Embryonic facial prominence (tissue), 1 donor: ENCODE measurements around the gene GABRB1.
"Not testable (repeated sequence)": the region's sequence is repeated elsewhere in the genome, so short reads cannot be mapped to it uniquely, and the experiment has no call there.

Experiments
- DNase-seq: peaks from one replicate; pipeline ENCODE4 v3.0.0-alpha.2; 2016; ENCODE audit errors: extremely low spot score

GABRB1 gene

DNA sequence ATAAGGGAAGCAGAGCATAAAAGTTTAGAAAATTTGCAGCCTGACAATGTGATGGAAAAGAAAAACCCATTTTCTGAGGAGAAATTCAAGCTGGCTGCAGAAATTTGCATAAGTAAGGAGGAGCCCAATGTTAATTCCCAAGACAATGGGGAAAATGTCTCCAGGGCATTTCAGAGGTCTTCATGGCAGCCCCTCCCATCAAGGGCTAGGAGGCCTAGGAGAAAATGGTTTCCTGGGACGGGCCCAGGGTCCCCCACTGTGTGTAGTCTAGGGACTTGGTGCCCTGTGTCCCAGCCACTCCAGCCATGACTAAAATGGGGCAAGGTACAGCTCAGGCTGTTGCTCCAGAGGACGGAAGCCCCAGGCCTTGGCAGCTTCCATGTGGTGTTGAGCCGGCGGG lies 259.5 kb downstream of the GABRB1 start:
- DNase-seq, result not testable (repeated sequence)

DNA sequence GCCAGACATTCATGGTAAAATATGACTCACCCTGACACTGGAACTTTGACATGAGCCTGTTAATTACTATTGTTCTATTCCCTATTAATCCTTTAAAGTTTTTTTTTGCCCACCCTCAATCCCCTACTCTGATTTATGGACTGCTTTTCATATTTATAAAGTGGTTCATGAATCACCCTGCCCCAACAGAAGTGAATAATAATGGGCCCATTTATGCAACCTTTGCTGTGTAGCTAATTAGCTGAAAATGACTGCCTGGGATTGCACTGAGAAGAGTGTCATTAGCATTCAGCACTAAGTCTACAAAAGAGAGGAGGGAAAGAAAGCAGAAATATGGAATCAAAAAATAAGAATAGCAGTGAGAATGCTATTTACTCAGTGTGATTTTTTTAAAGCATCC lies 277.8 kb downstream of the GABRB1 start:
- DNase-seq, result no peak

DNA sequence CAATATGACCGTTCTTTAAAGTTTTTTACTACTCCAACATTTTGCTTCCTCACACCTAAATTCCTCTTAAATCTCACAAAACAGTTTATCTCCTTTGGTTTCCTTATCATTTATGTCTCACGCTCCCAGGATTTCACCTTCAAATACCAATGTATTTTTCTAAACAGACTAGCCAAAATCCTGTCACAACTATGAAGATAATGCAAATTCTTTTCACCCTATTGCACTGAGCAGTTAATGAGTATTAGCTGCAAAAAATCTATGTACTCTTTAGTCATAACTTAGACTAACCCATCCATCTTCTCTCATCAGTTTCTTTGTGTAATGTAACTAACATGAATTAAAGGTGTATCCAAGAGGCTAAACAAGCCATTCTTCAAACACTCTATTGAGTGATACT lies 280.8 kb downstream of the GABRB1 start:
- DNase-seq, result no peak

DNA sequence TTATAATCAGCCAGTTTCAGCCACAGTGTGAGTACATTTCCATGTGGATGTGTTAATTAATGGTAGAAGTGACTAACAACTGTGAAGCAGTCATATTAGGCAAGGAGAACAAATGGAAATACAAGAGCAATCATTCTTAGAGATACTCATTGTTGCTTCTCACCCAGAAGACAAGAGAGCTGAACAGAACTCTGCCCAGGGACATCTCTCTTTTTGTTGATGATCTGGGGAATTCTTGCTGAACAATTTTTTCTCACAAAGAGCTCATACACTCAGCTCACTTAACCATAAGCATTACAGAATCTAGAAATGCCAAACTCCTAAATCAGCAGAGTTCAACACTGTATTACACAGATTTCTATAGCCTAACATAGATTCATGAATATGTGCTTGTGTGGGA lies 282.0 kb downstream of the GABRB1 start:
- no peak for DNase-seq

DNA sequence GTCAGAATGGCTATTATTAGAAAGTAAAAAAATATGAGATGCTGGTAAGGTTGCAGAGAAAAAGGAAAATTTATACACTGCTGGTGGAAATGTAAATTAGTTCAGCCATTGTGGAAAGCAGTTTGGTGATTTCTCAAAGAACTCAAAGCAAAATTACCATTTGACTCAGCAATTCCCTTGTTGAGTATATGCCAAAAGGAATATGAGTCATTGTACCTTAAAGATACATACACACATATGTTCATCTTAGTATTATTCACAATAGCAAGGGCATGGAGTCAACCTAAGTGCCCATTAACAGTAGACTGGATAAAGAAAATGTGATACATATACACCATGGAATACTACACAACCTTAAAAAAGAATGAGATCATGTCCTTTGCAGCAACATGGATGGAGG lies 284.0 kb downstream of the GABRB1 start:
- no peak for DNase-seq

DNA sequence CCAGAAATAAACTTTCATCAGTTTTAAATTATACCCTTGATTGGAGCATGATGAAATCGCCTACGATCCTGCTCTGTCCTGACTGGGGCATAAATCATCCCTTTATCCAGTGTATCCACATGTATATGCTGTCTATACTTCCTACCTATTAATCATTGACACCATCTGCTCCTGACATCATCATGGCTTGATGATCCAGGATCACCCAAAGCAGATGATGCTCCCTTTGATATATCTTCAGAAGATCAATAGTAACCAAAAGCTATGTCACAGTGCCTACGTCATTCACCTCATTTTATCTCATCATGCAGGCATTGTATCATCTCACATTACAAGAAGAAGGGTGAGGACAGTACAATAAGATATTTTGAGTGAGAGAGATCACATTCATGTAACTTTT lies 294.7 kb downstream of the GABRB1 start:
- no peak for DNase-seq

DNA sequence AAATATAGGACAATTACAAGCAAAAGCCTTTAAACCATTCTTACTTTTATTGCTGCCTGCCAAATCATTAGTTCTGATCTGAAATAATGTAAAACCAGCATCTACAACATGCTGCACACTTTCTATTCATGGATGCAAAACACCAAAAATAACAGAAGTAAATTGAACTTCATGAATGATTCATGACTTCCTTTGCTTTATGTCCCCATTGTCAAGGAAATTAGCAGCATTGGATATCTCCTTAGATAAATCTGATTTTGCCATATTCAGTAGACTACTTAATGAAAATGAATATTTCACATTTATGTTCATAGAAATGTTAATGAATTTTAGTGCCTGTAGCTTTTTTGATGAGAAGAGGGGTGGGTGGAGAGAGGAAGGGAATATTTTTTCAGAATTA lies 299.5 kb downstream of the GABRB1 start:
- DNase-seq, result no peak

DNA sequence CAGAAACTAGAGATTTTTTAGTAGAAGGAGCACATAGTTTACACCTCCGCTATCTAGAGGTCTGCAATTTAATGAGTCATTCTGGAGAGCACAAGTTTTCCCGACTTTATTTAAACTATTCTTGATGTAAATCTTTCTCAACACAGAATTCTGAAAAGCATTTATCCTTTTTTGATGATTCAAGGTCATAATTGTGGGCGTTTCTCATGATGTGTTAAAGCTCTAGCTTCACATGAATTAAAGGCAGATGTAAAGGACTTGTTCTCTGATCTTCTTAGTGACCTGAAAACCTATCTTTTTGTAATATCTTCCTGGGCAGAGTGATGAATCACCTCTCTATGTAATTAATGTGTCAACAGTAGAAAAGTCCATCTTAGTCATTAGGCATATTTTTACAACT lies 303.3 kb downstream of the GABRB1 start:
- no peak for DNase-seq

DNA sequence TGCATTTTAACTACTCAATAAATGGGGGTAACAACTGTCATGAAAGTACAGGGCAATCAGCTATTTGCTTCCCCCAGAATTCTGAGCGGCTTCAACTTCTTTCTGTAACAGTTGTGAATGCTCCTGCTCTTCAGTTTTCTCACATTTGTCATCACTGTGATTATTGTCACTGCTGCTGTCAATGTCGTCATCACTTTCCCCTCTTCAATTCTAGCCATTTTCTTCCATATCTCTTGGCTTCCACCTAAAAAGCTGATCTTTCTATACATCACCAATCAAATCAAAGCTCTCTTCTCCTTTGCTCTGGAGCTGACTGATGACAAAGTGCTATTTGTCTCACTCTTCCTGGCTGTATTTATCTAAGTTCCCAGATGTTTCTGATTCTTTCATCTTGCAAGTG lies 306.5 kb downstream of the GABRB1 start:
- no peak for DNase-seq

DNA sequence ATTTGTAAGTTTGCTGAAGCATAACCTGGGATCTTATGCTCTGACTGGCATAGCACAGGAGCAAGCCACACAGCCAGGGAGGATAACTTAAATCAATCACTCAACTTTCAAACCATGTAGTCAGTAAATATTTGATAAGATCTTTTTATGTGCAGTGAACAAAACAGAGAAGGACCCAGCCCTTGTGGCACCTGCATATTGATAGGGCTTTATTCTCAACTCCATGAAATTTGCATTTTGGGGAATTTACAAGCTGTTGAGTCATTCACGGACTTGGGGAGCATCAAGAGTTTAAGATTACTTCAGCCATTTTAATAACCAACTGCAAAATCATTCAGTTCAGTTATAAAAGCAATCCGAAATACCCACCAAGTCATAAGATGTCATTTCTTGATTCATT lies 309.5 kb downstream of the GABRB1 start:
- DNase-seq, result no peak

DNA sequence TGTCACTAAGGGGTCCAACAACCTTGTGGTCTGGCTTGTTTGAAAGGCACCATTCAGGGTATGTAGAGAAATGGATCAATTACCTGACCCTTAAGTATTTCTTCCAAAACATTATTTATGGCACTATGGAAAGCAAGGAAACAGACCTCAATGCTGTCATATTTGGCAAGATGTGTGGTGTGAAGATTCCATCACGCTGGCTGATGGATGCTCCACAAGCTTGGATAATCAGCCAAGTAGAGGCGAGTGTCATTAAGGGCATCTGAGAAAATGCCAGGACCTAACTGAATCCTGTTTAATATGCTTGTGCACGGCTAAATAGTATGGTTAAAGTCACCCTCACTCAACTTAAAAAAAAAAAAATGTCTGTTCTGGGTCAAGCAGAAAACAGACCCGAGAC lies 311.4 kb downstream of the GABRB1 start:
- no peak for DNase-seq

DNA sequence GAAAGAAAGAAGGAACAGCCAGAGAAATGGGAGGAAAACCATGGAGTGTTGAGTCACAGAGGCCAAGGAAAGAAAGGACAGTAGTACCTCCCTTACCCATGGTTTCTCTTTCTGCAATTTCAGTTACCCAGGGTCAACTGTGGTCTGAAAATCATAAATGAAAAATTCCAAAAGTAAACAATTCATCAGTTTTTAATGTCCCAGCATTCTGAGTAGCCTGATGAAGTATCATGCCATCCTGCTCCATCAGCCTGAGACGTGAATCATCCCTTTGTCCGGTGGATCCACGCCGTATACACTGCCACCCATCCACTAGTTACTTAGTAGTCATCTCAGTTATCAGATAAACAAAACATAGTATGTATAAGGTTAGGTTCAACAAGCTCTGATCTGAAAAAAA lies 318.0 kb downstream of the GABRB1 start:
- DNase-seq, result no peak

DNA sequence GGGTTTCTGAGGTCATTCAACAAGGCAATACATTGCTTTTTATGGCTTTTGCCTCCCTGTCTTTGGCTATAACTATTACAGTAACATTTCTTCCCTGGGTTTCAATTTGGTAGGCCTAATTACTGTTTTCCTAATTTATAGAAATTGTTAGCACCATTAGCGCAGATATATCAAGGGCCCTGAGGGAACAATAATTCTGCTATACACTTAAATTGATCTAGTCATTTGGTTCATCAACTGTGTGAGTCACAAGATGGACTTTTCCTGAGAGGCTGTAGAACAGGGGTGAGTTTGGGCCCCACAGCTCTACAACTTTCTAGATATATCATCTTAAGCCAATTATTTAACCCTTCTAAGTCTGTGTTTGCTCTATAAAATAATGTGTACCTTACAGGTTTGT lies 324.2 kb downstream of the GABRB1 start:
- DNase-seq, result no peak

DNA sequence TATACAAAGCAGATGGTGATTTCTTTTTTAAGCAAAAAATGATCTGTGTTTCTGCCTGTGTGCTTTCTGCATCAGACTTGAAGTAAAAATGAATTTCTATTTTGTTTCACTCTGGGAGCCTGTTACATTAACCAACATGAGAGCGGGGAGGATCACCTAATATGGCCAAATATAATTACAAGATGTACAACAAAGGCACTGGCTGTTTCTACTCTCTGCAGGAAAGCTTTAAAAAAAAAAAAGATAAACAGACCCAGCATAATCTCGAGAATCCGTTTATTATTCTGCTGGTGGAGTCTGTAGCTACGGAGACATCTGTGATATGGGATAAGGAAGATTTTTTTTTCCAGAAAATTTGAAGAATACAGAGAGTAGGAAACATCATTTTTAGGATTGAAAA lies 328.5 kb downstream of the GABRB1 start:
- no peak for DNase-seq

DNA sequence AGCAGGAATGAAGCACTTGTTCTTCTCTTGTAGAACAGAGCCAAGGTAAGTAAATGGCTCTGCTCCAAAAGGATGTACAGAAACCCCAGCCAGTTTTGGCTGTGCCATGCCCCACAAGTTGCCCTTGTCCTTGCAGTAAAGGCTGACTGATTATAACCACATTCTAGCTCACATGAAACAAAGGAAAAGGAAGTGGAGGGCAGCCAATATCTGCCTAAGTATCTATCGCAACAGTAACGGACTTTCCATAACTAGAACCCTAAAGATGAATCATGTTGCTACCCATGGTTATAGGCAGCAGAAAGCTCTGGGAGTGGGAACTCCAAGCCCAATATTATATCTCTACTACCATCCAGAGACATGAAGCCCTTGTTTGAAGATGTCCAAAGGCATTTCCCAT lies 336.4 kb downstream of the GABRB1 start:
- DNase-seq, result no peak

DNA sequence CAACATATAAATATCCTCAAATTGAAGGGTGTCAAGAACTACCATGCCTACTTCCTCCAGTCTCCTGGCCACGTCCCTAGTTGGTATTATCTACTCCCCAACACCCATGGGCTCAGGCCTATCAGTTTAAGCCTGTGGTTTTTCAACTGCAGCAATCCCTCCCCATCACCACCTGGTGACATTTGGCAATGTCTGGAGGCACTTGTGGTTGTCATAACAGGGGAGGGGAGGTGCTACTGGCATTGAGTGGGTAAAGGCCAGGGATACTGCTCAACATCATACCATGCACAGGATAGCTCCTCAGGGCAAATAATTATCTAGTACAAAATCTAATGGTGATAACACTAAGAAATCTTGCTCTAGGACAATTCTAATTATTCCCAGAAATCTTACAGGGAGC lies 336.8 kb downstream of the GABRB1 start:
- DNase-seq, result no peak

DNA sequence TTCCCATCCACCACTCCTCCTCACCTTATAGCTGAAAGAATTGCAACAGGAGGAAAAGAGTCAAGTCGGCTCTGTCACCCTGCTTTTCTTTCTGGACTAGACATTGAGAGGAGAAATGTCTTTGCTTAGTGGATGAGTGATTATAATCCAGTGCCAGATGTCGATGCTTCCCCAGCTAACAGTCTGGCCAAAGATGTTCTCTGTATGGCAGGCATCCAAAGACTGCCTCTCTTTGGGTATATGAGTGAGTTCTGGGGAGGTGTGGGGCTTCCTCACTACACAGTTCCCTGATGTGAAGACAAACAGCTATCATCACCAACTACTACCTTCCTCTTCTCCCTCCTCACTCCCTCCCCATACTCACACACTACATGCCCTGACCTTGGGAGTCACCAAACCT lies 341.2 kb downstream of the GABRB1 start:
- no peak for DNase-seq

DNA sequence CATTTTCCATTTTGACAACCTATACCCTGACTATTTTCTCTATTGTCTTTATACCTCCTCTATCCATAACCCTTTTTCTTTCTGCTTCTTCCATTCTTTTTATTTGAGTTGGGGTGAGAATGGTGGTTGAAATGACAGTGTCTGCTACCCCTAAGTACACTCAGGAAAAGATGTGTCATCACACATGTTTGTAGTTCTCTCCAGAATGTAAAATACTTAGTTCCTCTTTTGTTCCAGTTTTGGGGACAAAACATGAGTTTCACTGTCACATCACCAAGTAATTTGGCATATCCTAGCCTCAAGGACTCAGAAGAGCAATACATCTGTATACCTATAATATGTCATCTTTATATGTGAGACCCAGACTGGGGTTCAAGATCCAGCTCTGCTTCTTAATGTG lies 341.8 kb downstream of the GABRB1 start:
- no peak for DNase-seq

DNA sequence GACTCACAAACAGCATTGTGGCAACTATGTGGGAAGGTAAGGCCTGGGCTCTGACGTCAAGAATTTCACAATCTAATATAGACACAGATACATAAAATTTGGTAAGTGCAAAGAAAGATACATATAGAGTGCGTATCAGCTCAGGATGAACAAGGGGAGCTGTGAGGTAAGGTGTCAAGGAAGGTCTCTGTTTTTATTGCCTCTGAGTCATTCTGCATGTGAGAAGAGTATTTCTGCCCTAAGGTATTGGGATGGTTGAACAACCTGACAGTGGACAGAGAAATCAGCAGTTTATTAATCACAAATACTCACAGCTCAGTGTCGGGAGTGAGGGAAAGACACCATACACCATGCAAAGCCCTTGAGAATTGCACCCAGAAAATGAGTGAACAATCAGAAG lies 342.3 kb downstream of the GABRB1 start:
- DNase-seq, result no peak

DNA sequence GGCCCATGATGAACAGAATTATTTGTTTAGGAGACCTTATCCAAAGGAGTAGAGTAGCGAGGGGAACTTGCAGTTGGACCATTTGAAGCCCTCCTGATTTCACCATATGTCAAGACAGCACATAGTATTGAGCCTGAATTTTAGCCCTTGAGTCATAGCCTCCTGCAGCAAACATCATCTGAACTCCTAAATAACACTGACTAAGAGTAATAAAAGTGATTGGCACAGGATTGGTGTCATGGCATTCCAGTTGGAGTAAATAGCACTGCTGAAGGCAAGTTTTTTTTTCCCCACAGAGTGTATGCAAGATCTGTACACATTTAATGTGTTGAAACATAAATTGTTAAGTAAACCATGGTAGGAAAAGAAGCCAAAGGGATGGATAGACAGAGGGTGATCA lies 343.1 kb downstream of the GABRB1 start:
- no peak for DNase-seq

DNA sequence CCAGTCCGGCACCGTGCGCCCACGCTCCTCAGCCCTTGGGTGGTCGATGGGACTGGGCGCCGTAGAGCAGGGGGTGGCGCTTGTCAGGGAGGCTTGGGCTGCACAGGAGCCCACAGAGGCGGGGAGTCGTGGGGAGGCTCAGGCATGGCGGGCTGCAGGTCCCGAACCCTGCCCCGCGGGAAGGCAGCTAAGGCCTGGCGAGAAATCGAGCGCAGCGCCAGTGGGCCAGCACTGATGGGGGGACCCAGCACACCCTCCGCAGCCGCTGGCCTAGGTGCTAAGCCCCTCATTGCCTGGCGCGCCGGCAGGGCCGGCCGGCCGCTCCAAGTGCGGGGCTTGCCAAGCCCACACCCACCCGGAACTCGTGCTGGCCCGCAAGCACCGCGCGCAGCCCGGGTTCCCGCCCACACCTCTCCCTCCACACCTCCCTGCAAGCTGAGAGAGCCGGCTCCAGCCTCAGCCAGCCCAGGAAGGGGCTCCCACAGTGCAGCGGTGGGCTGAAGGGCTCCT lies 346.7 kb downstream of the GABRB1 start:
- not testable (repeated sequence) for DNase-seq

DNA sequence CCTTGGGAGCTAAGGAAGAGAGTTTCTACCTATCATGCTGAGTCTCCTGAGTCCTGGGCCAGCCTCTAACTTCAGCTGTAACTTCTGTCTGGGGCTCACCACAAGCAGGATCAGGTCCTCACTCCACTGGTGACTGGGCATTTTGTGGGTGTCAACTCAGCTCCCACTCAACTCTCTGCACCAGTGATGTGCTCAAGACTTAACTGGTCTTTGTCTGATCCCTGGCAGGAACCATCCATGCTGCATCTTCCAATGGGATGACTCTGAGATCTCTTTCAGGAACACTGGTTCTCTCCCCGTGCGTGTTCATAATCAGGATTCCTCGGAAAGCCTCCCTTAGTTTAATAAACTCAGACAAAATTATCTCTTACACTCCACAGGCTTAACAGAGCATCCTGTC lies 349.8 kb downstream of the GABRB1 start:
- DNase-seq, result no peak

DNA sequence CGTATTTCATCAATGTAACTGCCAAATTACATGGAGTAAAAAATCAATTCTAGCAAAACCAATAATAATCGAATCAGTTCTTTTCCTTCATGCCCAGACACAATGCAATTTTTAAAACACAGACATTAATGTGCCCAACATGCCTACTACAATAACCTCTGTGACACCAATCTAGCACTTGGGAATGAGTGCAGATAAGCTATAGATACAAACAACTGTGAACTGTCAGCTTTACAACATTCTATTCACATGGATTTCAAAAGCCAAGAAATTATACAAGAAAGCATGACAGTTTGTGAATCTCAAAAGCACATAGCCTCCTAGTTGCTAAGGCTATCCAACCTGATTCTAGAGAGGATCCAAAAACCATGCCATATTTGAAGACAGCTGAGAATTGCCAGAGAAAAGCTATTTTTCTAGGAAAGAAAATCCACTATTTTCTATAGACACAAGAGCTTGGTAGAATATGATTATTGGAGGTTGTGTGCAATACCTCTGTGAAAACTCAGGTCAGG lies 351.5 kb downstream of the GABRB1 start:
- no peak for DNase-seq

DNA sequence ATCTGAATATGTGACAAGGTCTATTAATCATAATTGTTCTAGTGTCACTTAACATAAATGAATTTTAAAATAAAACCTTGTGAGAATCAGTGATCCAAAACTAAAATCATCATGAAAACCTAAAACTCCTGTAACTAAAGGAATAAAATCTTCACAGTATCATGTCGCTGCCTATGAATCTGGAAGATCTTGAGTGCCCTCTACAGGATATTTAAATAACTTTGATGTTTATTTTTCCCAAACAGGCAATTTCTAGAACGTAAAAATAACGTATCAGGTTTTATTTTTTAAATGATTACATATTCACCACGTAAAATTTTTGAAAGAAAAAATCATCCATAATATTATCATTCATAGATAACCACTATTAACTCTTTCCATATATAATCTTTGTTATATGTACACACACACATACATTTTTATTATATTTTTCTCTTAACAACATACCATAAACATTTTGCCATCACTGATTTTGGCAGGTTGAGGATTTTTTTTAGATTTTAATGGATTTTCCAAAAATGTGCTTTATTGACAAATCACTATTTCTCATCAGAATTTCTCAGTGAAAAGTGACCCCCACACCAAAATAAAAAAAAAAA lies 352.6 kb downstream of the GABRB1 start:
- peak; percentile 60 for DNase-seq
